ENCODE measurements around the gene RSPH9.

RSPH9 gene

DNA sequence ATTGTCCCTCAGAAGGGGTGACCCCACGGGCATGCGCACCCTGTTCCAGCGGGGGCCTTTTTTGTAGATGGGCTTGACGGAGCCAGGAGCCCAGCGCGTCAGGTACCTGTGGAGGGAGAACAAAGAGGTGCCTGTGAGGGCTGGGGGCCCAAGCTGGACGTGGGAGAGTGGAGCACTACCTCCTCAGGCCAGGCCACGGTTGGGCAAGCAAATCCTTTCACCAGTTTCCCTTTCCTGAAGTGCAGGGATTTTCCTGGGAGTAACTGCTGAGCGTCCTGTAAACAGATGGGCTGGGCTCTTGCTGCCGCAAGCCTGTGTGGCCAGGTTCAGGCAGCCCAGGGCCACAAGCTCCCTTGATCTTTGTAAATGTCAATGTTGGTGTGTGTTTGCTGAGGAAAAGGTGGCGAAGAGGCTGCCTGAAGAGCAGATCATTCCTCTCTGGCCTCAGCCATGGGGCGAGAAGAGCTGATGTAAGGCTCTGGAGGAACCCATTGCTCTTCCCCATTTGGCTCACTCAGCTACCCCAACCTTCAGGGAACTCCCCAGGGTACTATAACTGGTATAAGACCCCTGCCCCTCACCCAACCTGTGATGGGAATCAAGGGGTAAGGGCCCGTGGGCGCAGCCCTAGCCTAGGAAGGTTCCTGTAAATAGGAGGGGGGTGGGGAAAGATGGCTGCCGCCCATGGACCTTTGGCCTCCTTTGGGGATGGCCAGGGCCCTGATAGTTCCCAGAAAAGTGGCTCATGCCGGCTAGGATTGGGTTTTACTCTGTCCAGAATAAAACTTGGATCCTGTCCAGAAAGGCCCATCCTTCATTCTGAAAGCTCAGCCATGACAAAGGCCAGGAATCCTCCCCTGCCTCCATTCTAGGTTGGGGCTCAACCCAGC is 27.2 kb downstream of the RSPH9 start:
- no peak overlapping the region for H3K4me3 ChIP-seq (ENCODE audit: low read depth, low read length)
- TF ChIP-seq MYC (IDR thresholded peaks at IDR 0.05; ENCODE audit: low read depth, low read length) (no peak), POLR2A (IDR thresholded peaks at IDR 0.05; ENCODE audit: extremely low read depth, insufficient read length) (no peak)
- TF ChIP-seq, protein P1, sequence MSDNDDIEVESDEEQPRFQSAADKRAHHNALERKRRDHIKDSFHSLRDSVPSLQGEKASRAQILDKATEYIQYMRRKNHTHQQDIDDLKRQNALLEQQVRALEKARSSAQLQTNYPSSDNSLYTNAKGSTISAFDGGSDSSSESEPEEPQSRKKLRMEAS (IDR thresholded peaks at IDR 0.05; ENCODE audit: low read depth, low read length), result no peak
- TF ChIP-seq, protein P2, sequence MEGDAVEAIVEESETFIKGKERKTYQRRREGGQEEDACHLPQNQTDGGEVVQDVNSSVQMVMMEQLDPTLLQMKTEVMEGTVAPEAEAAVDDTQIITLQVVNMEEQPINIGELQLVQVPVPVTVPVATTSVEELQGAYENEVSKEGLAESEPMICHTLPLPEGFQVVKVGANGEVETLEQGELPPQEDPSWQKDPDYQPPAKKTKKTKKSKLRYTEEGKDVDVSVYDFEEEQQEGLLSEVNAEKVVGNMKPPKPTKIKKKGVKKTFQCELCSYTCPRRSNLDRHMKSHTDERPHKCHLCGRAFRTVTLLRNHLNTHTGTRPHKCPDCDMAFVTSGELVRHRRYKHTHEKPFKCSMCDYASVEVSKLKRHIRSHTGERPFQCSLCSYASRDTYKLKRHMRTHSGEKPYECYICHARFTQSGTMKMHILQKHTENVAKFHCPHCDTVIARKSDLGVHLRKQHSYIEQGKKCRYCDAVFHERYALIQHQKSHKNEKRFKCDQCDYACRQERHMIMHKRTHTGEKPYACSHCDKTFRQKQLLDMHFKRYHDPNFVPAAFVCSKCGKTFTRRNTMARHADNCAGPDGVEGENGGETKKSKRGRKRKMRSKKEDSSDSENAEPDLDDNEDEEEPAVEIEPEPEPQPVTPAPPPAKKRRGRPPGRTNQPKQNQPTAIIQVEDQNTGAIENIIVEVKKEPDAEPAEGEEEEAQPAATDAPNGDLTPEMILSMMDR (IDR thresholded peaks at IDR 0.05; ENCODE audit: low read depth, low read length), result no peak
- DNase-seq (ENCODE audit: low read depth), result no peak

DNA sequence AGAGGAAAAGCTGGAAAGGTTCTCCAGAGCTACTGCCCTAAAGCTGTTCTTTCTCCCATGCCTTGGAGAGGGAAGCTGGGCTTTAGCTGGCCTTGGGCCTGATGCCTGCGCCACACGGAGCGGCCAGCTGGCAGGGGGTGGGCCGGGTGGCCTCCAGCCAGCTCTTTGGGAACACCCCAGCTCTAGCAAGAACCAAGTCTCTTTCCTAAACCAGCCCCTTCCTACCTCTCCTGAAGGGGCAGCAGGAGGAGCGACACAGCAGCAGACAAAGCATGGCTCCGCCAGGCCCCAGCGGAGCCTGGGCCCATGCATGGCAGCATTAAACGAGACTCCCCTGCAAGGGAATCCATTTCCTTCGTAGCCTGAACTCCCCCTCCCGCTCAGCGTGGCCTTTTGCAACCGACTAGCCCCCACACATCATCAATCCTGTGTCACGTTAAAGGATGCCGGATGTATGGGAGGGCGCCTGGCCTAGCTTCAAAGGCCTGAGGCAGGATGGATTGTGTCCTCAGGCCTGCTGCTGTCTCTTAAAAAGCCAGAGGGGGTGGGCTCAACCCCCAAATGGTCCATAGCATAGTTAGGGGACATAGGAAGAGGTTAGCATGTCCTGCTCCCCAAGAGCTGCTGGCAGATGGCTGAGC is 28.7 kb downstream of the RSPH9 start:
- no peak for DNase-seq (ENCODE audit: low read depth)
- no peak overlapping the region for H3K4me3 ChIP-seq (ENCODE audit: low read depth, low read length)
- TF ChIP-seq, protein P2 (IDR thresholded peaks at IDR 0.05; ENCODE audit: low read depth, low read length), result no peak
- TF ChIP-seq POLR2A (IDR thresholded peaks at IDR 0.05; ENCODE audit: extremely low read depth, insufficient read length) (no peak), MYC (IDR thresholded peaks at IDR 0.05; ENCODE audit: low read depth, low read length) (no peak)
- TF ChIP-seq, protein P1 (IDR thresholded peaks at IDR 0.05; ENCODE audit: low read depth, low read length), result no peak

DNA sequence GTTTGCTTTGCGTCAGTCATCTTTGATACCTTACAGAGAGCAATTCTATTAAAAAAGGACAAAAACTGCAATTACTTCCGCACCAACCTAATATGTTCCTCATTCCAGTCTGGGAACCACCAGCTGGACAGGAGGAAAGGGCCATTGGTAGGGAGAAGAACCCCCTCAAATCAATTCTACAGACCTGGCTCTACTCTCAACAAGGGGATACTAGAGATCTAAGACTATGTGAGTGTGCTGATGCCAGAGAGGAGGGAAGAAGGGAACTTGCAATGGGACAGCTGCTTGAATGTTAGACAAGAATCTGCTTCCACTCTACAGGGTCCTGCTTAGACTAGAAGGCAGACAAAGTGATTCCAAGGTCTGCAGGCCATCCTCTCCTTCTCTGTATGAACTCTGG is 29.5 kb downstream of the RSPH9 start:
- DNase-seq (ENCODE audit: low read depth), result no peak
- TF ChIP-seq, protein P1 (IDR thresholded peaks at IDR 0.05; ENCODE audit: low read depth, low read length), result no peak
- TF ChIP-seq MYC (IDR thresholded peaks at IDR 0.05; ENCODE audit: low read depth, low read length) (no peak), POLR2A (IDR thresholded peaks at IDR 0.05; ENCODE audit: extremely low read depth, insufficient read length) (no peak)
- TF ChIP-seq, protein P2 (IDR thresholded peaks at IDR 0.05; ENCODE audit: low read depth, low read length), result no peak
- no peak overlapping the region for H3K4me3 ChIP-seq (ENCODE audit: low read depth, low read length)

DNA sequence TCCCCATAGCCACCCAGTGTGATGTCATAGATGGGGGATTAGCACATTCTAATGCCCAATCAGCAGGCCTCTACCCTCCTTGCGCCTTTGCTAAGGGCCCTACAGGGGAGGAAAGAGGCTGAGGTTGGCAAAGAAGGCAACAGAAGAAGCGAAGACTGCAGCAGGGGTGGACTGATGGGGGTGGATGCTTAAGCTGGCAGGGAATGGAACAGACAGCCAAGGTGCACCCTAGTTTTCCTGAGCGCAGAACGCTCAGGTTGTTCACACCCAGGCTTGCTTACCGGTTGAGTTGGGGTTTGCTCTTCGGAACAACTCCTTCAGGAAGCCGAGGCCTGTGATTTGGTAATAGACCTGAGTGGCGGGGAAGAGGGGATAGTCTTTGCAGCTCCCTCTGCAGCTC is 30.1 kb downstream of the RSPH9 start:
- DNase-seq (ENCODE audit: low read depth), result no peak
- TF ChIP-seq MYC (IDR thresholded peaks at IDR 0.05; ENCODE audit: low read depth, low read length), result no peak
- TF ChIP-seq, protein P2 (IDR thresholded peaks at IDR 0.05; ENCODE audit: low read depth, low read length), result no peak
- TF ChIP-seq POLR2A (IDR thresholded peaks at IDR 0.05; ENCODE audit: extremely low read depth, insufficient read length), result no peak
- TF ChIP-seq, protein P1 (IDR thresholded peaks at IDR 0.05; ENCODE audit: low read depth, low read length), result no peak
- no peak overlapping the region for H3K4me3 ChIP-seq (ENCODE audit: low read depth, low read length)

DNA sequence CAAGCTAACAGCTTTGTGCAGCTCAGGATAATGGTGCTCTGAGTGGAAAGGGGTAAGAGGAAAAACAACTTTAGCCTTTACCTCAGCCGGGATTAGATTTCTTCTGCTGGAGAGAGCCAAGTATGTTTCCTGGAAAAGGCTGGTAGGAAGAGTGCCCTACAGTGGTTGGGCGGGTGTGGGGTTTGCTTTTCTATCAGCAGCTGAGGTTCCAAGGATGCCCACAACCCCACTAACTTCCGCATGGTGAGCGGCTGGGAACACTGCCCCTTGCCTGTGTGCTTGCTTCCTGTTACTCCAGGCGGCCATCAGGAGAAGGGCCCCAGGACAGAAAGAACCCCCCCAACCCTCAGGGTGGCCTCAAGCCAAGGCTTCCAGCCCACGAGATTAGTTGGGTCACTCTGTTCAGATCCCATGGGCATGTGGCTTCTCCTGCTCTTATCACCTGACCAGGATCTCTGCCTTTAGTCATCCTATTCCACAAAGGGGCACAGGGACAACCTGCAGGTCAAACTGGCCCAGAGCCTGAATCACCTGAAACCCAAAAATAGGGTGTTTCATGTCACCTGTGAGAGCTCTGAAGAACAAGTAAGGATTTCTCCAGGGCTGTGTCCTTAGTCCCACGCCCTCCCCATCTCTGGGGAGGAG is 32.2 kb downstream of the RSPH9 start:
- TF ChIP-seq, protein P1 (IDR thresholded peaks at IDR 0.05; ENCODE audit: low read depth, low read length), result no peak
- TF ChIP-seq MYC (IDR thresholded peaks at IDR 0.05; ENCODE audit: low read depth, low read length), result no peak
- no peak for TF ChIP-seq POLR2A (IDR thresholded peaks at IDR 0.05; ENCODE audit: extremely low read depth, insufficient read length)
- TF ChIP-seq, protein P2 (IDR thresholded peaks at IDR 0.05; ENCODE audit: low read depth, low read length), result no peak
- DNase-seq (ENCODE audit: low read depth), result no peak

More for the DNA sequence above, 32.2 kb downstream of the RSPH9 start:
- H3K4me3 ChIP-seq (ENCODE audit: low read depth, low read length), result no peak overlapping the region
